ENCODE data around the gene ANKRD52.
"Not testable (repeated sequence)": the region's sequence is repeated elsewhere in the genome, so short reads cannot be mapped to it uniquely, and the experiment has no call there.

ANKRD52 gene

GRCh38 chr12:56258068-56258819 is at the start of gene ANKRD52:
TSS of gene ANKRD52 (minus strand) at chr12:56258384. CDS start at chr12:56258269, 115 bp downstream.
- peak in 52 of 56 donors; percentile 17 to 87 (median 66) for DNase-seq

DNA sequence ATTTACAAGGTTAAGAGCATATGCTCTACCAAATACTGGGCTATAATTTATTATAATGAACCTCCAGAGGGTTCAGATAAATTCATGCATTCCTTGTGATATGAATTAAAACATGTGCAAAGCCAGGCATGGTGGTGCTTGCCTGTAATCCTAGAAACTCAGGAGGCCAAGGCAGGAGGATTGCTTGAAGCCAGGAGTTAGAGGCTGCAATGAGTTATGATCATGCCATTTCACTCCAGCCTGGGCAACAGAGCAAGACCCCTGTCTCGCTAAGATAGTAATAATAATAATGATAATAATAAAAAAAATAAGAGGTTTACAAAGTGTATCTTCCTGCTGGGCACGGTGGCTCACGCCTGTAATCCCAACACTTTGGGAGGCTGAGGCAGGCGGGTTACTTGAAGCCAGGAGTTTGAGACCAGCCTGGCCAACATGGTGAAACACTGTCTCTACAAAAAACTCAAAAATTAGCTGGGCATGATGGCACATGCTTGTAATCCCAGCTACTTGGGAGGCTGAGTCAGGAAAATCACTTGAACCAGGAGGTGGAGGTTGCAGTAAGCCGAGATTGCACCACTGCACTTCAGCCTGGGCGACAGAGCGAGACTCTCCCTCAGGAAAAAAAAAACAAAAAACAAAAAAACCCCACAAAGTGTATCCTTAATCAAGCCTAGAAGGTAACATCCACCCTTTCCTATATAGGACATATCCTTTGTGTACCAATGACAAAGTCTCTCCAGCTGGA is 49.2 kb upstream of the ANKRD52 start:
- no peak for DNase-seq

DNA sequence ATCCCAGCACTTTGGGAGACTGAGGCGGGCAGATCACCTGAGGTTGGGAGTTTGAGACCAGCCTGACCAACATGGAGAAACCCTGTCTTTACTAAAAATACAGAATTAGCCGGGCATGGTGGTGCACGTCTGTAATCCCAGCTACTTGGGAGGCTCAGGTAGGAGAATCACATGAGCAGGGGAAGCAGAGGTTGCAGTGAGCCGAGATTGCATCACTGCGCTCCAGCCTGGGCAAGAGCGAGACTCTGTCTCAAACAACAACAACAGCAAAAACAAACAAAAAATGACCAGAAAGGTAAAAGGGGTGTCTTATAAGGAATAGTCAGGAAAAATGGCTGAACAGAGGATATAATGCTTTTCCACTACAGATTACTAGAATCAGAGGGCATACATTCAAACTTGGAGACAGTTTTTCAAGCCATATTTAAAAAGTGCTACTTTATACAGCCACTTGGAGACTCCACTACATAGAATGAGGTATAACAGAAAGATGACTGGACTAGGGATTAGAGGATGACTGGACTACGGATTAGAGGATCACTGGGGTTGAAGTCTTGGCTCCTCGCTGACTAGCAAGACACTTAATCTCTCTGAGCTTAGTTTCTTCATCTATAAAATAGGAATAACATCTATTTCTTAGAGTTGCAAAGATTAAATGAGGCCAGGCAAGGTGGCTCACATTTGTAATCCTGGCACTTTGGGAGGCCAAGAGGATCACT is 46.8 kb upstream of the ANKRD52 start:
- no peak for DNase-seq

GRCh38 chr12:56304276-56304675 is 46.1 kb upstream of the ANKRD52 start:
- DNase-seq = no peak

DNA sequence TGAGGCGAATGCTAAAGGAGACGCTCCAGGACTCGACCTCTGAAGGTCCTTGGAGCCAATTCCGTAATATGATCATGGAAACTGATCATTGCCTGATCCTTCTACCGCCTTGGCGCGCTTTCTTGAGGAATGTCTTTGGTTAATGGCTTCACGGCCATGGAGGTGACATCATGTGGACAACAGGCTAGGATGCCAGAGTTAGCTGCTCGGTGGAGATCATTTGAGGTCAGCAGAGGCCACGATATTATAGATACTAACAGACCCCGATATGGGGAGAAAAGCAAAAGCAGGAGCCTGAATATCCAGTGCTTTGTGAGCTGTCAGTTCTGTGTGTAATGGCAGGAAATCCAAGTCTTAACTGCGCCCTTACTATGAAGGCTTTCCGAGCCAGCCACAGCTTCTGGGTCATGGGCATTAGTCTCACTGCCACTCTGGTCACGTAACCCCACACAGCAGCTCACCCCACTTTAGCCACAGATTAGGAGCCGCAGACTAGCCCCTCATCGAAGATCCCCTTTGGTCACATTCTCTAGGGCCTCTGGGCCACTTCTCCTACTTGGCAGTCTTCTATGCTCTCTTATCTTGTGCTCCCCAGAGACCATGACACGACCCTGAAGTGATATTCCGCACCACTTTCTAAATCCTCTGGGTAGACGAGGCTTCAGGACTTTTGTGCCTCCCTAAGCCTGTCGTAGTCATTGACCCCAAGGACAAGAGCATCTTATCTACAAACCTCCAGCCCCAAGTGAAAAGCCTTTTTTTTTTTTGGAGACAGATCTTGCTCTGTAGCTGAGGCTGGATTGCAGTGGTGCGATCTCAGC is 42.7 kb upstream of the ANKRD52 start:
- DNase-seq = peak in 5 of 56 donors; percentile 14 to 73 (median 34)

DNA sequence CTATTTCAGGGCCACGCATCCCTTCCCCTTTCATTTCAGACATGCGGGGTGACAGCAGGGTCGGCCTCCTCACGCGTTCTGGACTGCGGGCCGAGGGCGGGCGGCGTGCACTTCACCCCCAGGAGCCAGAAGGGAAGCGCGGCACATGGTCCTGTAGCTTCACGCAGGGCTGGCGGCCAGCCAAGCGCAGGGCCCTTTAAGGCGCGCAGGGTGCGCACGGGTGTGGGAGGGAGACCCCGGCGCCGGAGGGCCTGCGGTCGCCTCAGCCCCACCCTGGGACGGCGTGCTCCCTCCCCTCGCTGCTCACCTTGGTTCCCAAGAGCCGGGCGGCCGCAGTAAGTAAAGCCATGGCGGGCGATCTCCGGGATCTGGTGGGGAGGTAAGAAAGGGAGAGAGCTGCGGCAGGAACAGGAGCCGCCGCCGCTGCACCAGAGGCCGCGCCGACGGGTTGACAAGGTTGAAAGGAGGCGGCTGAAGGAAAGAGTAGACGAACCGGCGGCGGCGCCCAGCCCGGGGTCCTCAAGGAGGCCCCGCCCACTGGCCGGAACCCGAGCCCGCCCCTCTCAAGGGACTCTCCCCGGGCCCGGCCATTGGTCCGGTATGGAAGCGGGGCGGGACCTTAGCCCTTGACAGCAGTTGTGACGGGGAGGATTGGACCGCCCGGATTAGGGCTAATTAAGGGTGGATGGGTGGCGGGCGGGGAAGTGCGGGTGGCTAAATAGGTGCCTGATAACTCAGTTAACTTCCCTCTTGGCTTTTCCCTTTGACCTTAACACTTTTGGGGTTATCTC is 41.9 kb upstream of the ANKRD52 start, which contains the start of gene CS:
Gene CS (minus strand): TSS at position 478 of the 791 bp plus-strand sequence. CDS start 129 bp downstream, at position 349.
- peak; percentile 42 to 99 (median 96) for DNase-seq

GRCh38 chr12:56299308-56299852 is 41.2 kb upstream of the ANKRD52 start:
- DNase-seq = peak in 1 of 56 donors; percentile 18

DNA sequence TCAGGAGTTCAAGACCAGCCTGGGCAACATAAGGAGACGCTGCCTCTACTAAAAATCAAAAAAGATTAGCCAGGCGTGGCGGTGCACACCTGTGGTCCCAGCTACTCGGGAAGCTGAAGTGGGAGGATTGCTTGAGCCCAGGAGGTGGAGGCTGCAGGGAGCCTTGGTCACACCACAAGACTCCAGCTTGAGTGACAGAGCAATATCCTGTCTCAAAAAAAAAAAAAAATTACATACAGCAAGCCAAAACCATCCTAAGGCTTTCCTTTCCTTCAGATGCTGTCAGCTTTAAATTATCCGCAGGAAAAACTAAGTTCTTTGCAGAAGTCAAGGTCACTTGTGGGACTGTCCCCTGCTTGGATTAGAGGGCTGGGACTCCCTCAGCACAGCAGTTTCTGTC is 40.6 kb upstream of the ANKRD52 start:
- no peak for DNase-seq

GRCh38 chr12:56297400-56297799 is 39.2 kb upstream of the ANKRD52 start:
- no peak for DNase-seq

DNA sequence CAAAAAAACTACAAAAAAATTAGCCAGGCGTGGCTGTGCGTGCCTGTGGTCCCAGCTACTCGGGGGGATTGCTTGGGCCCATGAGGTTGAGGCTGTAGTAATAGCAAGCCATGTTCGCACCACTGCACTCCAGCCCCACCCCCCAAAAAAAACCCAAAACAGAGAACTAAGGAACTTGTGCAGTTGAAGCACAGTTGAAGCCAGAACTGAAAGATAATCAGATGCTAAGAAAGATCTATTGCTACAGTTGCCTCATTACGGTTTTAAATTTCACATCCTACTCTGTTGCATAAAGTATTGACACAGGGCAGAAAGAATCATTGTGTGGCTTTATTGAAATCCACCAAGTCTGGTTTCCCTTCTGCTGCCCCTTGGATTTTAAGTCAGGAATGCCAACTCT is 38.1 kb upstream of the ANKRD52 start:
- DNase-seq = no peak

GRCh38 chr12:56293795-56294194 is 35.6 kb upstream of the ANKRD52 start:
- DNase-seq = no peak

- no peak for DNase-seq
Observed at GRCh38 chr12:56288705-56289387, 30.7 kb upstream of the ANKRD52 start.

DNA sequence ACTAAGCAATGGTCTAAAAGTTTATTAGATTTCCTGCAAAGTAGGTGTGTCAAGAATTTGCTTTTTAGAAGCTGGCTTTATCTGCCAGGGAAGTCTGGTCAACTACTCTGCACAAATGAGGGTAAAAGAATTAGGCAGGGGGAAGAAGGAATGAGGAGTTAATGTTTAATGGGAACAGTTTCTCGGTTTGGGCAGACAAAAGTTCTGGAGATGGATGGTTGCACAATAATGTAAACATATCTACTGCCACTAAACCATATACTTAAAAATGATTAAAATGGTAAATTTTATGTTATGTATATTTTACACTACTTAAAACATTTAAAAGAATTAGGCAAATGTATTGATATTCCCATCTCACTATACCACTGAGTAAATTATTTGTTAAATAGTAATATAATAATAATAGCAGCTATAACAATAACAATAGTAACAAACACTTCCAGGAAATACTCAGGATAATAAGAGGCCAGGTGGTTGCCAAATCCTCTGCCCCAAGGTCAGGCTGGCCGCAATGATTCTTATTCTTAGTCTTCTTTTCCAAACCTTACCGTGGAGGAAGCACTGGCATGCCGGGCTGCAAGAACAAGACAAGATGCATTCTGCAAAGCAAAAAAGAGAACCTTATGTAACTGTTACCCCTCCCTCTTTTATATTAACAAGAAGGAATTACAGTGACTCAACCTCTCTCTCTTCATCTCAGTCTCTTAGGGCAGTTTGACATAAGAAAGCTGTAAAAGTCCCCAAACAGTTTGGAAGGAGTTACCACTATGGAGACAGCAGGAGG is 28.1 kb upstream of the ANKRD52 start:
- DNase-seq = no peak

DNA sequence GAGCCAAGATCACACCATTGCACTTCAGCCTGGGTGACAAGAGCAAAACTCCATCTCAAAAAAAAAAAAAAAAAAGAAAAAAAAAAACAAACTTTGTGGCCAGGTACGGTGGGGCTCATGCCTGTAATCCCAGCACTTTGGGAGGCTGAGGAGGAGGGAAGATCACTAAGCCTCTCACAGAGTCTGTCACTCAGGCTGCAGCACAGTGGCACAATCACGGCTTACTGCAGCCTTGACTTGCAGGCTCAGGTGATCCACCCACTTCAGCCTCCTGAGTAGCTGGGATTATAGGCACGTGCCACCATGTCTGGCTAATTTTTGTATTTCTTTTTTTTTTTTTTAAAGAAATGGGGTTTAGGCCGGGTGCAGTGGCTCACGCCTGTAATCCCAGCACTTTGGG is 26.1 kb upstream of the ANKRD52 start:
- not testable (repeated sequence) for DNase-seq

GRCh38 chr12:56282579-56282978 is 24.4 kb upstream of the ANKRD52 start:
- no peak for DNase-seq

DNA sequence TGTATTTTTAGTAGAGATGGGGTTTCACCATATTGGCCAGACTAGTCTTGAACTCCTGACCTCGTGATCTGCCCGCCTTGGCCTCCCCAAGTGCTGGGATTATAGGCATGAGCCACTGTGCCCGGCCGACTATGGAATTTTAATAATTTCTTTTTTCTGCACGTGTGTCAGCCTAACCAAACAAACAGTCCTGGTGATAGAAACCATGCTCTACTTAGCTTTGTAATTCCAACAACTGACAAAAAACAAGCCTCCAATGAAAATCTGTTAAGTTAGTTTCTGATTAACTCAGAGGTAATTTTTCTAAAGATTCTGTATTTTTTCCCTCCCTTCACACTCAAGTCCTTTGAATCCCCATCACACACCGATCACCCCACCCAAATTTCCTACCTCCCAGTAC is 23.8 kb upstream of the ANKRD52 start:
- DNase-seq = no peak

DNA sequence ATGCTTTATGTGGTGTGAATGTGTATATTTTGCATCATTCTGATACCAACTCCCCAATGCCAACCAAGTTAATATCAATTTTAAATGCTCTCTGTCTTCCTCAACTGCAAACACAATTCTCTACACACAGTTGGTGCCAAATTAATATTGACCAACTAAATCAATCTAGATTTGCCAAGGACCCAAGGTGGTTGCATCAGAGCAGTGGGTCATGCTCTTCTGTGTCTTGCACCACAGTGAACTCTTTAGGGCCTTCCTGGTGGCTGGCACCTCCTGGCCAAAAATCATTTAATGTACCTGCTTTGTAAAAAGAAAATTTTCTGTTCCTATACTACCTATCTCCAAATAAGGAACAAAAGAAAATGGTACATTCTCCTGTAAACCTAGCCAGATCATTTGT is 22.7 kb upstream of the ANKRD52 start:
- DNase-seq = no peak

GRCh38 chr12:56278905-56279304 is 20.7 kb upstream of the ANKRD52 start:
- DNase-seq = no peak

Measured in amygdala (tissue), 56 donors.